ENCODE results near the gene BNIP5. TPM values are rescaled to one million over a fixed set of nuclear protein-coding genes. Genes with fewer than 3 reads are reported as not detected.
A peak's percentile ranks its signal among the peaks of the same experiment; 100 is the strongest.
"Not testable (repeated sequence)": the region's sequence is repeated elsewhere in the genome, so short reads cannot be mapped to it uniquely, and the experiment has no call there.

BNIP5 gene
- total RNA-seq, 1 donor: not detected

DNA sequence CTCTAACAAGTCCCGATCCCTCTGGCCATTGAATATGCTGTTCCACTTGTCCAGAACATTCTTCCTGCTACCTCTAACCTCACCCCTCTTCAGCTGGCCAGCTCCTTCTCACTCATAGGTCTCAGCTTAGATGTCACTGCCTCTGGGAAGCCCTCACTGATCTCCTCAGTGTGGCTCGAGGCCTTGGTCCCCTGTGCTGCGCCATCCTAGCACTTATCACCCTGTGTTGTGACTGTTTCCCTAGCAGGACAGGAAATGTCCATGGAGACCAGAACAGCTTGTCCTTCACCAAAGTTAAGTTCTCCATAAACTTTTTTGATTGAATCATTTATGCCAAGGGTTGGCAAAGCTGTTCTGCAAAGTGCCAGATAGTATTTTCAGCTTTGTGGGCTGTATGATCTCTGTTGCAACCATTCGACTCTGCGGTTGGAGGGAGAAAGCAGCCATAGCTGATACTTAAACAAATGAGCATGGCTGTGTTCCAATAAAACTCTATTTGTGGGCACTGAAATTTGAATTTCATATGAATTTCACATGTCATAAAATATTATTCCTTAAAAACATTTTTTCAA lies 6.5 kb upstream of the BNIP5 start:
- DNase-seq (ENCODE audit: low read depth): no peak
- no peak overlapping the region for H3K4me3 ChIP-seq (ENCODE audit: low read depth, low read length)
- TF ChIP-seq, protein P1, sequence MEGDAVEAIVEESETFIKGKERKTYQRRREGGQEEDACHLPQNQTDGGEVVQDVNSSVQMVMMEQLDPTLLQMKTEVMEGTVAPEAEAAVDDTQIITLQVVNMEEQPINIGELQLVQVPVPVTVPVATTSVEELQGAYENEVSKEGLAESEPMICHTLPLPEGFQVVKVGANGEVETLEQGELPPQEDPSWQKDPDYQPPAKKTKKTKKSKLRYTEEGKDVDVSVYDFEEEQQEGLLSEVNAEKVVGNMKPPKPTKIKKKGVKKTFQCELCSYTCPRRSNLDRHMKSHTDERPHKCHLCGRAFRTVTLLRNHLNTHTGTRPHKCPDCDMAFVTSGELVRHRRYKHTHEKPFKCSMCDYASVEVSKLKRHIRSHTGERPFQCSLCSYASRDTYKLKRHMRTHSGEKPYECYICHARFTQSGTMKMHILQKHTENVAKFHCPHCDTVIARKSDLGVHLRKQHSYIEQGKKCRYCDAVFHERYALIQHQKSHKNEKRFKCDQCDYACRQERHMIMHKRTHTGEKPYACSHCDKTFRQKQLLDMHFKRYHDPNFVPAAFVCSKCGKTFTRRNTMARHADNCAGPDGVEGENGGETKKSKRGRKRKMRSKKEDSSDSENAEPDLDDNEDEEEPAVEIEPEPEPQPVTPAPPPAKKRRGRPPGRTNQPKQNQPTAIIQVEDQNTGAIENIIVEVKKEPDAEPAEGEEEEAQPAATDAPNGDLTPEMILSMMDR (IDR thresholded peaks at IDR 0.05; ENCODE audit: insufficient read depth, low read depth, low read length): no peak

DNA sequence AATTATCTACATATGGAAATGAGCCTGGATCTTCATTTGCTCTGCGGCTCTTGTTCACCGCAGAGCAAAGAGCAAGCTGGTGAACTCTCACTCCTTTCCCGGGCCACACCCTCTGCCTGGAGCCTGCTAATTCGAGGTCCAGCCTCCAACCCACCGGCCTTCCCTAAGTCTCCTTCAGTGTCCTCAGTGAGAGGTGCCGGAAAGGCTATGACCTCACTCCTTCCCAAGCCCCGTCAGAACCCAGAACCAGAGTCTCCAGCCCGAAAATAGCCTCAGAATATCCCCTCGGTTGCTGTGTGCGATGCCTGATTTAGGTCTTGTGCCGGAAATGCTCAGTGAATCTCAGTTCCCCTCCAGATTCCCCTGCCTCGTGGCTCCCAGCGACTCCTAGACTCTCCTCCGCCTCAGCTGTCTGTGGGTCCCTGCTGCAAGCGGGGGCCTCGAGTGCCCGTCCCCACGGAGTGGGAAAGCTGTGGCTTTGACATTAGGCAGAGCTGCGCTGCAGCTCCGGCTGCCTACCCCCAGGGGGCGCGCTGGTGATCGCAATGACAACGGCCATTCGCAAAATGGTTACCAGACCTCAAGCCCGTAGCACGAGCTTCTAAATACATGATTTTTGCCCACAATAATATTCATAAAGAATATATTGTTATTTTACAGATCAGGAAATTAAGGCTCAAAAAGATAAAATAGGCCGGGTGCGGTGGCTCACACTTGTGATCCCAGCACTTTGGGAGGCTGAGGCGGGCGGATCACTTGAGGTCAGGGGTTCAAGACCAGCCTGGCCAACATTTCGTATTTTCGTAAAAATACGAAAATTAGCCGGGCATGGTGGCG lies 4.1 kb upstream of the BNIP5 start:
- peak; percentile 60 for DNase-seq (ENCODE audit: low read depth)
- H3K4me3 ChIP-seq (ENCODE audit: low read depth, low read length): peak overlapping the region; percentile 47
- TF ChIP-seq, protein P1 (IDR thresholded peaks at IDR 0.05; ENCODE audit: insufficient read depth, low read depth, low read length): peak; percentile 97

DNA sequence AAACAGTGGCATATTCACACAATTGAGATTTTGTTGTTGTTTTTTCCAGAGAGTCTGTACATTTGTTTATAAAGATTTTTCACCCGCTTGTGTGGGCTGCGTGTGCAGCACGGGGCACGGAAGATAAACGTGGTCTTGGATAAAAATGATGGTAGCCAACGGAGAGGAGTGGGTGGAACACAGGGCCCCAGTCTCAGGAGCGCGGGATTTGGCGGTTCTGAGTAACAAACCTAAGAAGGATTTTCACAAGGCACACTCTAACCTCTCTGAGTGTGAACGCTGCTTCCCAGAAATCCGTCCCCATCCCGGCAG lies 3.6 kb upstream of the BNIP5 start:
- DNase-seq (ENCODE audit: low read depth): no peak
- no peak overlapping the region for H3K4me3 ChIP-seq (ENCODE audit: low read depth, low read length)
- TF ChIP-seq, protein P1 (IDR thresholded peaks at IDR 0.05; ENCODE audit: insufficient read depth, low read depth, low read length): no peak

DNA sequence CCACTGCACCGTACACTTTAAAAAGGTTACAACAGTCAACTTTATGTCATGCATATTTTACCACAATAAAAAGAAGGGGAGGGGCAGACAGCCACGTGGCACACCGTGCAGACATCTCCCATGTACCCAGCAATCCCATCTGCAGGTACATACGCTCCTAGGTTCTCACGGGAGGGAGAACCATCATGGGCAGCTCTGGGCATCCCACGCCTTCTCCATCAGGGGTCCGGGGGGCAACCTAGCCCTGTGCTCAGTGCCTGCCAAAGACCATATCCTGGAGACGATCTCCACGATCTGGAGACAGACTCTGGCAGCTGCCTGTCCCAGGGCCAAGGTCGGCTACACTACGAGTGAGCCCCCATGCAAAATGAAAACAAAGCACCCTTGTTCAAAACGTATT lies 2.5 kb upstream of the BNIP5 start:
- DNase-seq (ENCODE audit: low read depth): no peak
- TF ChIP-seq, protein P1 (IDR thresholded peaks at IDR 0.05; ENCODE audit: insufficient read depth, low read depth, low read length): no peak

DNA sequence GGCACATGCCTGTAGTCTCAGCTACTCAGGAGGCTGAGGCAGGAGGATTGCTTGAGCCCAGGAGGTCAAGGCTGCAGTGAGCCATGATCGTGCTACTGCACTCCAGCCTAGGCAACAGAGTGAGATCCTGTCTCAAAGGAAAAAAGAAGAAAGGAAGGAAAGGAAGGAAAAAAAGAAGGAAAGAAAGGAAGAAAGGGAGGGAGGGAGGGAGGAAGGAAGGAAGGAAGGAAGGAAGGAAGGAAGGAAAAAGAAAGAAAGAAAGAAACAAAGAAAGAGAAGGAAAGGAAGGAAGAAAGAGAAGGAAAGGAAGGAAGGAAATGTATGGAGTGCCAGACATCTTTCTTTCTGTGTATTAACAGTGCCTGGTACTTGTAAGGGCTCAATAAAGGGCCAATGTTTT lies 1.5 kb upstream of the BNIP5 start:
- not testable (repeated sequence) for H3K4me3 ChIP-seq (ENCODE audit: low read depth, low read length); DNase-seq (ENCODE audit: low read depth)

More for the DNA sequence above, 2.5 kb upstream of the BNIP5 start:
- H3K4me3 ChIP-seq (ENCODE audit: low read depth, low read length): no peak overlapping the region

DNA sequence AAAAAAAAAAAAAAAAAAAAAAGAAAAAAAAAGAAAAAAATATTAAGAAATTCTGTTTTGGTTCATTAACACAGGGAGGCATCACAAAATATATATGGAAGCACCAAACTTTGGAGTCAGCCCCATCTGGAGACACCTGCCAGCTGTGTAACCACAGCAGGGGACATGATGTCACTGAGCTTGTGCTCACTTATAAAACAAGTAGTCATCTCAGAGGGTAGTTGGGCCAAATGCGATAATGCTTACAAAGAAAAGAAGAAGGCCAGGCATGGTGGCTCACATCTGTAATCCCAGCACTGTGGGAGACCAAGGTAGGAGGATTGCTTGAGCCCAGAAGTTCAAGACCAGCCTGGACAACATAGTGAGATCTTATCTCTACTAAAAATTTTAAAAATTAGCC lies 1.1 kb upstream of the BNIP5 start:
- no peak for DNase-seq (ENCODE audit: low read depth)
- H3K4me3 ChIP-seq (ENCODE audit: low read depth, low read length): no peak overlapping the region
- TF ChIP-seq, protein P1 (IDR thresholded peaks at IDR 0.05; ENCODE audit: insufficient read depth, low read depth, low read length): no peak

DNA sequence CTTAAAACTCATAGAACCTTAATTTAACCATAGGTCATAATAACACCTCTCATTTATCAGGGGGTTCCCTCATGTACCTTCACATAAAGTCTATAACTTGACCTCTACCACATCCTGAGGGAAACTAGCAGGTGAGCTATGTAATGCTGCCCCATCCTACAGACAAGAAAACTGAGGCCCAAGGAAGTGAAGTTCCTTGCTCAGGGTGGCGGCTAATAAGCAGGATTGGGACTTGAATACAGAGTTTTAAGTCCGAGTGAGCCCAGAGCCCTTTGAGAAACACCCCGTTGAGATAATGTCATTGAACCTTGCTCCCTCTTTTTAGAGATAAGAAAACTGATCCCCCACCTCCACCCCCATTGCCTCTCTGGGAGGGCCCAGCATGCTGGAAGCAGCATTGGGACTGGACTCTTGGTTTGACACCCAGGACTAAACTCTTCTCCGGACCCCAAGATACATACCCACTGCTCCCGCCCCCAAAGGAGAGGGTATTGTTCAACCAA lies 429 bp downstream of the BNIP5 start:
- no peak for DNase-seq (ENCODE audit: low read depth)

More for the DNA sequence above, 429 bp downstream of the BNIP5 start:
- TF ChIP-seq, protein P1 (IDR thresholded peaks at IDR 0.05; ENCODE audit: insufficient read depth, low read depth, low read length): no peak
- H3K4me3 ChIP-seq (ENCODE audit: low read depth, low read length): no peak overlapping the region
